Stomach (tissue), 4 donors: ENCODE measurements around the gene DLD.

ENCODE experiments used
- CTCF ChIP-seq, 7 experiments: fragments of 450-650 bp in 4 of 7; fragments of 200-600 bp in 3 of 7; sonication (generic) in 3 of 7; IDR thresholded peaks; one replicate each; pipeline ENCODE4 v1.5.1; 2016 to 2019; ENCODE audit warnings: antibody characterized with exemption in 7 of 7, control low read depth in 2 of 7, mild to moderate bottlenecking in 1 of 7
- EP300 ChIP-seq: sonication (generic); formaldehyde crosslinking; IDR thresholded peaks from one replicate; pipeline ENCODE4 v1.6.1; 2017; ENCODE audit warnings: antibody characterized with exemption
- POLR2A ChIP-seq, 4 donors: fragments of 450-650 bp; IDR thresholded peaks; one replicate each; pipeline ENCODE4 v1.6.1; 2016; ENCODE audit warnings: antibody characterized with exemption in 4 of 4, control low read depth in 2 of 4, mild to moderate bottlenecking in 1 of 4, moderate library complexity in 1 of 4
- POLR2AphosphoS5 ChIP-seq, 3 donors: sonication (generic); formaldehyde crosslinking; IDR thresholded peaks; one replicate each; pipeline ENCODE4 v1.6.1; 2016; ENCODE audit warnings: antibody characterized with exemption in 3 of 3

- TF ChIP-seq CTCF (IDR thresholded peaks at IDR 0.05): no peak
- no peak for TF ChIP-seq POLR2AphosphoS5 (IDR thresholded peaks at IDR 0.05)
- no peak for TF ChIP-seq EP300
- TF ChIP-seq POLR2A (IDR thresholded peaks at IDR 0.05): no peak
Measured at GRCh38 chr7:107874111-107874510, 16.9 kb upstream of the DLD start.
